SK-N-SH (cell line): ENCODE results near the gene TMEM232.
"Not testable (repeated sequence)": the region's sequence is repeated elsewhere in the genome, so short reads cannot be mapped to it uniquely, and the experiment has no call there.

Experiments
- CTCF ChIP-seq: fragments of 200-600 bp; sonication (generic); IDR thresholded peaks from 2 replicates; pipeline ENCODE4 v1.6.1; 2017; ENCODE audit warnings: antibody characterized with exemption, mild to moderate bottlenecking, moderate library complexity
- GATA2 ChIP-seq: sonication (generic); formaldehyde crosslinking; IDR thresholded peaks from 2 replicates; pipeline ENCODE4 v1.5.0; 2020; ENCODE audit warnings: mild to moderate bottlenecking, missing genetic modification reagents
- REST ChIP-seq: IDR thresholded peaks from 2 replicates; pipeline ENCODE4 v1.6.1; 2012; ENCODE audit warnings: mild to moderate bottlenecking, low read depth, low read length, moderate library complexity
- USF1 ChIP-seq: IDR thresholded peaks from 2 replicates; pipeline ENCODE4 v1.4.0; 2012; ENCODE audit warnings: low read depth, borderline replicate concordance

GRCh38 chr5:110692669-110693068, 33.8 kb downstream of the TMEM232 start:
- TF ChIP-seq USF1; GATA2 (CRISPR knock-in tag); CTCF; REST: not testable (repeated sequence)
